ENCODE results near the gene SPNS2. TPM values are rescaled to one million over a fixed set of nuclear protein-coding genes. Genes with fewer than 3 reads are reported as not detected.

The SPNS2 gene
- total and polyA plus RNA-seq, 2 experiments from 2014 or later: 0.29 TPM; not detected in 1

DNA sequence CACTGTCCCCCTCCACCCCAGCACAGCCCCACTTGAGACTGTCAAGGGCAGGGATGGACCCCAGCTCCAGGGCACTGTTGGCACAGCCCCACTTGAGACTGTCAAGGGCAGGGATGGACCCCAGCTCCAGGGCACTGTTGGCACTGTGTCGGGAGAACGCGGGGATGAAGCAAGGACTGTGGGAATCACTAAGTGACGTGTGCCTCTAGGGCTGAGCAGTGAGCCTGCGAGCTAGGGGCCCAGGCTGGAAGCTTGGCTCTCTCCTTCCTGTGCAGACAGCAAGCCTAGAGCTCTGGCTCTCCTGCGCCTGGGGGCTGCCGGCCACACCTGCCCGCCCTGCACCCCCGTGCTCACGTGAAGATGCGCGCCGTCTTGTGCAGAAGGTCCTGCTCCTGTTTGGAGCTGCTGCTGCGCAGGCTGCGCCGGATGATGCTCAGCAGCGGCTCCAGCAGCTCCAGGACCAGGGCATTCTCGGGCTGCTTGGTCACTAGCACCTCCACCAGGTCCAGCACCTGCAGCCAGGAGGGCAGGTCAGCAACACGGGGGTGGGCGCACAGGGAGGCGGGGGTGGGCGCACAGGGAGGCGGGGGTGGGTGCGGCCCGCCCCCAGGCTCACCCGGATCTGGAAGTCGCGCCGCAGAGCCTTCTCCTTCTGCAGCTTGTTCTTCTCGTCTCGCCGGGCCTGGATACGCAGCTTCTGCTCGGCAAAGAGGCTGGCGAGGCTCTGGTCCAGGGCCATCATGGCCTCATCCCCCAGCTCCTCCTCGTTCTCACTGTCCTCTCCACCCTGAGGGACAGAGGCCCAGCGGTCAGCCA is 45.7 kb downstream of the SPNS2 start:
- H3K79me2 ChIP-seq (ENCODE audit: insufficient read depth): no peaks in the 10 kb centered on the region
- no peaks in the 10 kb centered on the region for H3K9me3 ChIP-seq (ENCODE audit: low read depth)
- in situ Hi-C loops (cut with MboI): no loop called here
- no peaks in the 10 kb centered on the region for H3K9me2 ChIP-seq (ENCODE audit: insufficient read depth)
- H3K4me2 ChIP-seq (ENCODE audit: unreplicated experiment): no peak overlapping the region
- H3F3A ChIP-seq (ENCODE audit: insufficient read depth): no peaks in the 10 kb centered on the region
- TF ChIP-seq EZH2phosphoT487 (IDR thresholded peaks at IDR 0.05; ENCODE audit: insufficient read depth, low read depth): no peak
- no peak for TF ChIP-seq EZH2 (IDR thresholded peaks at IDR 0.05; ENCODE audit: insufficient read depth, poor library complexity, severe bottlenecking)
- 91 to 94% methylated on average over 31 to 37 of the region's 37 CpGs for WGBS, 2 experiments (ENCODE audit: low coverage in 1 of 2, low lambda C conversion rate in 2 of 2, missing lambda C conversion rate in 2 of 2)
- no peak overlapping the region for H3K27ac ChIP-seq
- no peaks in the 10 kb centered on the region for H3K4me1 ChIP-seq (ENCODE audit: insufficient read depth)
- no peaks in the 10 kb centered on the region; the same call in 1 of the 2 replicates for H3K36me3 ChIP-seq (ENCODE audit: low read depth)
- H3K27me3 ChIP-seq (replicated peaks; ENCODE audit: insufficient read depth): no peaks in the 10 kb centered on the region
- H4K20me1 ChIP-seq (ENCODE audit: insufficient read depth): no peaks in the 10 kb centered on the region
- no peak overlapping the region for H3K4me3 ChIP-seq
- H3K9ac ChIP-seq: no peak overlapping the region
- no peak for DNase-seq
- H2AFZ ChIP-seq: no peak overlapping the region

DNA sequence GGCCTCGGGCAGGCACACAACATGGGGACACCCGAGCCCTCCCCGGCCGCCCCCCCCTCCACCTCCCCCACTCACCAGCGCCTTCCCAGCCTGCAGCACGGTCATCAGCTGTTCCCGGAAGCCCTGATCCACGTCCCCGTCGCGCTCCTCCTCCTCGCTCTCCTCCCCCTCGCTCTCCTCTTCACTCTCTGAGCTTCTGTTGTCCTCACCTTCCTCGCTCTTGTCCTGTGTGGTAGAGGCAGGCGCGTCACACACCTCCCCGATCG is 46.2 kb downstream of the SPNS2 start:
- DNase-seq: no peak
- Histone ChIP-seq H3K36me3 (ENCODE audit: low read depth) (peaks cover 2% of the 10 kb centered on the region; the same call in 1 of the 2 replicates), H2AFZ (no peak overlapping the region), H3K27ac (no peak overlapping the region), H3K27me3 (replicated peaks; ENCODE audit: insufficient read depth) (no peaks in the 10 kb centered on the region), H3K79me2 (ENCODE audit: insufficient read depth) (no peaks in the 10 kb centered on the region), H3K9me3 (ENCODE audit: low read depth) (no peaks in the 10 kb centered on the region), H3K4me3 (no peak overlapping the region), H4K20me1 (ENCODE audit: insufficient read depth) (no peaks in the 10 kb centered on the region), H3K9ac (no peak overlapping the region), H3K4me1 (ENCODE audit: insufficient read depth) (no peaks in the 10 kb centered on the region), H3K4me2 (ENCODE audit: unreplicated experiment) (no peak overlapping the region), H3F3A (ENCODE audit: insufficient read depth) (no peaks in the 10 kb centered on the region), H3K9me2 (ENCODE audit: insufficient read depth) (no peaks in the 10 kb centered on the region)
- in situ Hi-C loops (cut with MboI): no loop called here
- no peak for TF ChIP-seq EZH2phosphoT487 (IDR thresholded peaks at IDR 0.05; ENCODE audit: insufficient read depth, low read depth)
- no peak for TF ChIP-seq EZH2 (IDR thresholded peaks at IDR 0.05; ENCODE audit: insufficient read depth, poor library complexity, severe bottlenecking)
- 88 to 93% methylated on average over 6 to 18 of the region's 18 CpGs for WGBS, 2 experiments (ENCODE audit: low coverage in 1 of 2, low lambda C conversion rate in 2 of 2, missing lambda C conversion rate in 2 of 2)

DNA sequence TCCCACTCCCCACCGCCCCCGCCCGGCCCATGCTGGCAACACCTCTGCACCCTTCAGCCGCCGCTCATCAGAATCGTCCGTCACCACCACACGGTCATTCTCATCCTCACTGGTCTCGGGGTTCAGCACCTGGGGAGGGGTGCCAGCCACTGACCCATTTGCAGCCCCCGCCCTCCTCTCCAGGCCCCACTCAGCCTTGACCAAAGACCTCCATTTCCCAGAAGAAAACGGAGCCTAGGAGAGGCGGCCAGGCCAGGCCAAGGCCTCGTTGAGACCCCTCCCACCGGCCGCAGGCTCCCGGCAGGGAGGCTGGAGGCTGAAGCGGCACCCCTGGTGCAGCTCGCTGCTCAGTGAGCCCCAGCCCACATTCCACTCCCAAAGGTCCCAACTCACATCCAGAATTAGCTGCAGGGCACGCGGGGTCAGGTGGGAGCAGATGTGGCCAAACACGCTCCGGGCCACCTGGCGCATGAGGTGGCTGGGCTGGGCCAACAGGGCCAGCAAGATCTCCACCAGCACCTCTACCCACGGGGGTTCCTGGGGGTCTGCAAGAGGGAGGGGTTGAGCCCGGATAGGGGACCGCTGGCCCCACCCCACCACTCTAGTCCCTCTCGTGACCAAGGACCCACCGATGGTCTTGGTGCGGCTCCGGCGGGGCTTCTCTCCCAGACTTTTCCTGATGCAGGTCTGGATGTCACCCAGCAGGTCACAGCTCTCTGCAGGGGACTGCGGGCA is 46.7 kb downstream of the SPNS2 start:
- peaks cover 5% of the 10 kb centered on the region; the same call in 1 of the 2 replicates for H3K36me3 ChIP-seq (ENCODE audit: low read depth)

DNA sequence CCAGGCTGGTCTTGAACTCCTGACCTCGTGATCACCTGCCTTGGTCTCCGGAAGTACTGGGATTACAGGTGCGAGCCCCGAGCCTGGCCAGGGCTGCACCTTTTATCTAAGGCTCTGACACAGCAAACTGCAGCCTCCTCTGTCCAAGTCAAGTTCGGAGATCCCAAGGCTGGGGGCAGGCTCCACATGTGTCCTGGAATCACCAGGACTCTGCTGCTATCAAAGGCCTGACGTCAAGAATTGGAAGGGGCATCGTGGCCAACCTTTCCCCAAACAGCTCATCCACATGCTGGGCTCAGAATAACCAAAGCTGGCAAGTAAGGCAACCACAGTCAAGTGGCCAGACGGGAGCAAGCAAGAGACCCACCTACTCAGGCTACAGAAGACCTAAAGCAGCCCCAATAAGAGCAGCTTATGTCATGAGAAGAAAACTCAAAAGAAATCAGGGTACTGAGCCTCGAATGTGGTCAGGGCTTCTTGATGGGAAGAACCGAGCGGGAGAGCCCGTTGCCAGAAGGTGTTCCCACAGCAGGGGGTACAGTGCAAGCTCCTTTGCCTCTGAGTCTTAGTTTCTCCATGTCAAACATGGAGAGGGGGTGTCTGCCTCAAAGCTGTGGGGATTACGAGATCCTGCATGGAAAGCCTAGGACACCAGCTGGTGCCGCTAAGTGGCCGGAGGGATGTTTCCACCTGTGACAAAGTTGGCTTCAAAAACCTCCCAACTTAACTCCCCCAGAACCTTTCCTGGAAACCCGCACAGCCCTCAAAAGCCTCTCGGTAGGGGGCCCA is 48.6 kb downstream of the SPNS2 start:
- Histone ChIP-seq H3K27me3 (replicated peaks; ENCODE audit: insufficient read depth) (no peaks in the 10 kb centered on the region), H3K4me3 (no peak overlapping the region), H3K4me2 (ENCODE audit: unreplicated experiment) (no peak overlapping the region), H3F3A (ENCODE audit: insufficient read depth) (no peaks in the 10 kb centered on the region), H3K36me3 (ENCODE audit: low read depth) (peaks cover 10% of the 10 kb centered on the region; the same call in 1 of the 2 replicates), H2AFZ (no peak overlapping the region), H3K9ac (no peak overlapping the region), H4K20me1 (ENCODE audit: insufficient read depth) (no peaks in the 10 kb centered on the region), H3K27ac (no peak overlapping the region), H3K79me2 (ENCODE audit: insufficient read depth) (peaks cover 8% of the 10 kb centered on the region; the same call in 1 of the 2 replicates), H3K9me2 (ENCODE audit: insufficient read depth) (no peaks in the 10 kb centered on the region), H3K4me1 (ENCODE audit: insufficient read depth) (no peaks in the 10 kb centered on the region), H3K9me3 (ENCODE audit: low read depth) (no peaks in the 10 kb centered on the region)
- DNase-seq: no peak
- in situ Hi-C loops (cut with MboI): no loop called here
- 95% methylated on average over 15 to 17 of the region's 17 CpGs for WGBS, 2 experiments (ENCODE audit: low coverage in 1 of 2, low lambda C conversion rate in 2 of 2, missing lambda C conversion rate in 2 of 2)
- TF ChIP-seq EZH2 (IDR thresholded peaks at IDR 0.05; ENCODE audit: insufficient read depth, poor library complexity, severe bottlenecking) (no peak), EZH2phosphoT487 (IDR thresholded peaks at IDR 0.05; ENCODE audit: insufficient read depth, low read depth) (no peak)

More for the DNA sequence above, 46.7 kb downstream of the SPNS2 start:
- no peak overlapping the region for H3K4me2 ChIP-seq (ENCODE audit: unreplicated experiment)
- 88 to 89% methylated on average over 29 to 32 of the region's 32 CpGs for WGBS, 2 experiments (ENCODE audit: low coverage in 1 of 2, low lambda C conversion rate in 2 of 2, missing lambda C conversion rate in 2 of 2)
- no peaks in the 10 kb centered on the region for H3K4me1 ChIP-seq (ENCODE audit: insufficient read depth)
- H3K27ac ChIP-seq: no peak overlapping the region
- H4K20me1 ChIP-seq (ENCODE audit: insufficient read depth): no peaks in the 10 kb centered on the region
- H3K9me3 ChIP-seq (ENCODE audit: low read depth): no peaks in the 10 kb centered on the region
- H3K79me2 ChIP-seq (ENCODE audit: insufficient read depth): no peaks in the 10 kb centered on the region
- H2AFZ ChIP-seq: no peak overlapping the region
- H3F3A ChIP-seq (ENCODE audit: insufficient read depth): no peaks in the 10 kb centered on the region
- TF ChIP-seq EZH2phosphoT487 (IDR thresholded peaks at IDR 0.05; ENCODE audit: insufficient read depth, low read depth) (no peak), EZH2 (IDR thresholded peaks at IDR 0.05; ENCODE audit: insufficient read depth, poor library complexity, severe bottlenecking) (no peak)
- in situ Hi-C loops (cut with MboI): no loop called here
- no peak overlapping the region for H3K4me3 ChIP-seq
- H3K27me3 ChIP-seq (replicated peaks; ENCODE audit: insufficient read depth): no peaks in the 10 kb centered on the region
- no peak for DNase-seq
- H3K9ac ChIP-seq: no peak overlapping the region
- H3K9me2 ChIP-seq (ENCODE audit: insufficient read depth): no peaks in the 10 kb centered on the region

All from GM23248 (cell line).